Stimulated activated CD8-positive, alpha-beta memory T cell treated with anti-CD3 and anti-CD28 coated beads, Interleukin-7, amount 100 ng/mL, for 48 hours (primary cell): ENCODE data around the gene PURB.
"Not testable (repeated sequence)": the region's sequence is repeated elsewhere in the genome, so short reads cannot be mapped to it uniquely, and the experiment has no call there.

Experiments
- DNase-seq, 2 donors: peaks; one replicate each; pipeline ENCODE4 v3.0.0-alpha.2; 2020; ENCODE audit warnings: low read depth in 1 of 2; ENCODE audit errors: extremely low read depth in 1 of 2

Gene PURB

GRCh38 chr7:44854644-44855364 lies 30.5 kb downstream of the PURB start:
- DNase-seq: no peak

GRCh38 chr7:44853391-44853790 lies 31.9 kb downstream of the PURB start:
- peak in 1 of 2 donors; percentile 20 for DNase-seq

GRCh38 chr7:44852590-44852989 lies 32.7 kb downstream of the PURB start:
- no peak for DNase-seq

DNA sequence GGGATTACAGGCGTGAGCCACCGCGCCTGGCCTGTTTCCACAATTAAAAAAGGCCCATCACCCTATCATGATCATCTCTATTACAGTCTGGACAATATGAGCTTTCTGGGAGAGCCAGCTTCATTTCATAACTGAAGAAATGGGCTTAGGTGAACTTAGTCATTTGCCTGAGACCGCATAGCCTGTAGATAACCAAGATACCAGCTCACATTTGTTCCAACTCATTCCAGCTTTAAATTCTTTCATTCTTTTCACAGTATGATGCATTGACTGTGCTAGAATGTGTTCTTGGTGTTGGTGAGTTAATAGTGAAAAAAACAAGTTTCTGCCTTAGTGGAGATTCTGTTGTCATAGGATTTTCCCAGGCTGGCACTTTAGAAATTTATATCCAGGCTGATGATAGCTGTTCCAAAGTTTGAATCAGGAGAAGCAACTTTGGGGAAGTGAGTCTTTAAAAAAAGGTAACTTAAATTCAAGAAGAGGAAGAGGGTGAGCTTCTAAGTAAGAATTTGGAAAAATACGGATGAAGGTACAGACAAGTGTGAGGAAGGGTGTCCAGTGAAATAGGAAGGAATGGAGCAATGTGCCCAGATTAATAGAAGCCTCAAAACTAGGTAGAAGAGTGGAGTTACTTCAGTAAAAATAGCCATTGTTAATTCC lies 35.3 kb downstream of the PURB start:
- DNase-seq: no peak

GRCh38 chr7:44849259-44849884 lies 36.0 kb downstream of the PURB start:
- no peak for DNase-seq

- peak; percentile 99 to 100 for DNase-seq
These were observed 37.3 kb downstream of the PURB start, which contains the start of gene H2AZ2 for GRCh38 chr7:44847920-44848634. Gene H2AZ2 (minus strand): TSS chr7:44848087. CDS start chr7:44847971, 116 bp downstream.

DNA sequence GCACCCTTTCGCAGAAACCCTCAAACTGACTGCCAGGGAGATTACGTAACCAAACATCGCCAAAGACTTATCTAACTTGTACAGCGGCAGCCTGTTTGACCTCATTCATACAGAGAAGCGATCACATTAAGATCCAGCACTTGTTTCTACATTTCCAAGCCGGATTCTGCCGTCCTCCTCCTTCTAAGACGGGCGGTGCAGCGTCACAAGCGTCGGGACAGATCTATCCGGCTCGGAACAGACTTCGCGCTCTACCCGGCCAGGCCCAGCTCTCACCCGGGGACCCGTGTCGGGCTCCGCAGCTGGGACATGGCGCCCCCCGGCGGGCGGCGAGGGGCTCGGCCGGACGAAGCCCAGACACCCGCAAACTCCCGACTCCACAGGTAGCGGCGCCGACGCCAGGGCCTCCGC lies 37.8 kb downstream of the PURB start:
- DNase-seq: peak; percentile 65 to 67

- DNase-seq: no peak
These were observed 38.4 kb downstream of the PURB start for GRCh38 chr7:44846816-44847508.

GRCh38 chr7:44846390-44846789 lies 38.9 kb downstream of the PURB start:
- not testable (repeated sequence) for DNase-seq

GRCh38 chr7:44845451-44845850 lies 39.9 kb downstream of the PURB start:
- no peak for DNase-seq

DNA sequence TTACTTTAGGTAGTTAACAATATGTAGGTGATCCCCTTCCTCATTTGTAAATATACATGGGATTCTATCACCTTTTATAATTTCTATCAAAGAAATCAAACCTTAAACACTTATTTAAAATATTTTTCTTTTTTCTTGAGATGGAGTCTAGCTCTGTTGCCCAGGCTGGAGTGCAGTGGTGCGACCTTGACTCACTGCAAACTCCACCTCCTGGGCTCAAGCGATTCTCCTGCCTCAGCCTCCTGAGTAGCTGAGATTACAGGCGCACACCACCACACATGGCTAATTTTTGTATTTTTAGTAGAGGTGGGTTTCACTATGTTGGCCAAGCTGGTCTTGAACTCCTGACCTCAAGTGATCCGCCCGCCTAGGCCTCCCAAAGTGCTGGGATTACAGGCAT lies 41.9 kb downstream of the PURB start:
- not testable (repeated sequence) for DNase-seq

GRCh38 chr7:44842675-44843074 lies 42.7 kb downstream of the PURB start:
- DNase-seq: not testable (repeated sequence)

DNA sequence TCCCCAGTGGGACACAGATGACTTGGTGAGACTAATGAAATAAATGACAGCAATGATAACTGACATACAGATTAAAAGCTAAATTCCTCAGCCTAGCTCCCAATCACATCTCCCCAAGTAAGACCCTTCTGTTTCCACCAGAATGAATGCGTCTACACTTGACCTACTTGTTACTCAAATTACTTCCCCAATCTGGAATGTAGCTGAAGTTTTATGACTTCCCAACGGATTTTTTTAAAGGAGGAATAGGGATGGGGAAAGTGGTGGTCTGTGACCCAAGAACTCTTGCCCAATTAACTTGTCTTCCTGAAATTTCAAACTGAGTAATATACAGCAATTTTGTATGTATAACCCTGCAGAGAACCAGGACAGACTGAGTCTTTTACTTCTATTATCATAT lies 46.6 kb downstream of the PURB start:
- DNase-seq: no peak

DNA sequence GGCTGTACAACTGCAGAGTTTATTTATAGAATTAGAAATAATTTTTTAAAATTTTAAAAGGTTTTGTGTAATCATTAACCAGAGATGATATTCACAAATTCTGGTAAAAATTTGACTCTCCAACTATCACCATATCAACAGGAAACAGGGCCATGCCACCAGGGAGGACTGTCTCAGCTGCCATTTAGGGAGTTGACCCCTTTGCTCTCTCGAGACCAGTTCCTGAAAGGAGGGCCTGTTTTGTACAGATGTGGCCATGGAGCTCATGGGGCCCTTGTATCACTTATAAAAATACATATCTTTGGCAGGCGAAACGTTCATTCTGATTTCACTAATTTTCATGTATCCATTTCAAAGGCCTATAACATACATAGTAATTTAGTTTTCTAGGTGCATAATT lies 57.8 kb downstream of the PURB start:
- no peak for DNase-seq
